Adrenal gland (tissue), 12 donors: ENCODE measurements around the gene MSMO1. TPM values are rescaled to one million over a fixed set of nuclear protein-coding genes. Genes with fewer than 3 reads are reported as not detected.

Source experiments
- DNase-seq, 7 donors: peaks; one replicate each; pipeline ENCODE4 v3.0.0-alpha.2; 2019 to 2020
- H3K27ac ChIP-seq, 5 donors: fragments of 200-600 bp; sonication (generic) in 4 of 5; 1 replicate in 3 of 5; 2 replicates in 2 of 5; pipeline versions ENCODE4 v1.5.1 to v1.8.0; 2016 to 2020; ENCODE audit warnings: mild to moderate bottlenecking in 1 of 5
- H3K27me3 ChIP-seq: fragments of 200-600 bp; 2 replicates; pipeline ENCODE4 v1.8.0; 2021
- H3K36me3 ChIP-seq, 2 donors: fragments of 200-600 bp; replicated peaks in 1 of 2; 1 replicate in 1 of 2; 2 replicates in 1 of 2; pipeline versions ENCODE4 v1.5.1 to v1.8.0; 2018 to 2022
- H3K4me1 ChIP-seq, 2 donors: fragments of 200-600 bp; replicated peaks in 1 of 2; 1 replicate in 1 of 2; 2 replicates in 1 of 2; pipeline versions ENCODE4 v1.5.1 to v1.8.0; 2018 to 2021
- H3K4me3 ChIP-seq, 4 donors: fragments of 200-600 bp; sonication (generic) in 3 of 4; one replicate each; pipeline ENCODE4 v1.5.1; 2016 to 2018
- H3K9me3 ChIP-seq, 3 donors: fragments of 200-600 bp; sonication (generic) in 1 of 3; replicated peaks in 1 of 3; 1 replicate in 2 of 3; 2 replicates in 1 of 3; pipeline versions ENCODE4 v1.5.1 to v1.8.0; 2016 to 2021
- CTCF ChIP-seq, 6 experiments: fragments of 450-650 bp in 4 of 6; fragments of 200-600 bp in 2 of 6; sonication (generic) in 1 of 6; IDR thresholded peaks; 1 replicate in 5 of 6; 2 replicates in 1 of 6; pipeline versions ENCODE4 v1.5.1 to v1.8.0; 2016 to 2021; ENCODE audit warnings: antibody characterized with exemption in 6 of 6, mild to moderate bottlenecking in 2 of 6, moderate library complexity in 1 of 6
- POLR2A ChIP-seq, 2 donors: fragments of 450-650 bp; IDR thresholded peaks; one replicate each; pipeline ENCODE4 v1.6.1; 2017; ENCODE audit warnings: antibody characterized with exemption in 2 of 2, mild to moderate bottlenecking in 2 of 2, moderate library complexity in 1 of 2
- WGBS, 4 donors: extraction: QIAGEN DNeasy Blood & Tissue Kit in 2 of 4; methylation state at CpG; one replicate each; pipeline versions ENCODE4 v1.1.5 to v1.1.7; 2013 to 2017; 5-methylcytosine and 5-hydroxymethylcytosine counted together
- intact Hi-C, 2 donors: fragments of 100-400 bp; cut with DNase I; formaldehyde crosslinking; loops; one replicate each; pipeline versions ENCODE4 v1.14.1 to v1.15.0; 2022 to 2023
- polyA plus RNA-seq, 3 donors: library from polyadenylated mRNA; stranded (reverse); fragments of 200-250 nt in 2 of 3; fragments of 350-450 nt in 1 of 3; fragmentation: Illumina TruSeq in 1 of 3; extraction: RNeasy Lipid Tissue Mini Kit (QIAGEN cat#74804) in 1 of 3; gene quantifications; one replicate each; pipeline ENCODE4 v1.2.3, GENCODE V29; 2013 to 2014
- total RNA-seq, 9 donors: library from RNA; depleted of rRNA in 4 of 9; stranded (reverse); fragments of >200 nt in 4 of 9; fragments of 120-200 nt in 1 of 9; fragmentation: NEBNext Ultra II Directional in 1 of 9; extraction: Animal tissue kit (Norgen Biotek cat#: 25700) in 1 of 9; gene quantifications; one replicate each; pipeline versions ENCODE4 v1.1.0 to v1.2.4, GENCODE V29; 2013 to 2023
- donor health status: healthy with polysubstance abuse.
- donor health status: Bipolar disorder and iron deficiency.
- donor health status: DM: yes; HTN: yes; CAD: no.
- donor health status: DM: no; HTN: no; CAD: no.
- donor health status: DM: no; HTN: no; CAD: no.
- donor health status: DM: yes; HTN: yes; CAD: no.

MSMO1 gene
- total and polyA plus RNA-seq, 12 donors, result 9.3 to 2,076 (median 56.6) TPM

DNA sequence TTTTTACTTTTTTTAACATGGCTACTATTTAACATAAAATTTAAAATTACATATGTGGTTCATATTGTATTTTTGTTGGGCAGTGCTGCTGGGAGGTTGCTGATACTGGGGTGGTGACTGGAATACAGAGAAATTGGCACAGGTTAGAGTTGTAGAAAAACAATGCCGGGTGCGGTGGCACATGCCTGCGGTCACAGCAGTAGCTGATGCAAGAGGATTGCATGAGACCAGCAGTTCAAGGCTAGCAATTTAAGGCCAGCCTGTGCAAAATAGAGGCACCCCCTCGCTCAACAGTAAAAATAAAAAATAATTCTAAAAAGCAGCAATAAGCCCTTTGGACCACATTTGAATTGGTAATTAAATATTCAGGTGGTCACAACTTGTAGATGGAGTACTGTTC, 39.6 kb downstream of the MSMO1 start:
- H3K4me1 ChIP-seq, result no peaks in the 10 kb centered on the region
- no peaks in the 10 kb centered on the region for H3K36me3 ChIP-seq
- peak in 4 of 7 donors; percentile 16 to 72 (median 58) for DNase-seq
- H3K9me3 ChIP-seq, result no peaks in the 10 kb centered on the region
- H3K27ac ChIP-seq, result no peak overlapping the region
- no peak for TF ChIP-seq CTCF (IDR thresholded peaks at IDR 0.05)
- TF ChIP-seq POLR2A (IDR thresholded peaks at IDR 0.05), result no peak
- intact Hi-C loops, result no loop called here
- H3K4me3 ChIP-seq, result no peak overlapping the region
- WGBS, 4 donors, result 55 to 64% (median 59%) methylated on average over 4 of the region's 4 CpGs
- no peaks in the 10 kb centered on the region for H3K27me3 ChIP-seq

- Histone ChIP-seq H3K36me3 (no peaks in the 10 kb centered on the region), H3K4me3 (no peak overlapping the region), H3K9me3 (no peaks in the 10 kb centered on the region), H3K27ac (no peak overlapping the region), H3K27me3 (no peaks in the 10 kb centered on the region), H3K4me1 (no peaks in the 10 kb centered on the region)
- no peak for DNase-seq
- intact Hi-C loops, result no loop called here
- WGBS, 4 donors, result 91 to 100% (median 94%) methylated on average over 1 of the region's 1 CpG
- TF ChIP-seq CTCF (IDR thresholded peaks at IDR 0.05) (no peak), POLR2A (IDR thresholded peaks at IDR 0.05) (no peak)
Measured at GRCh38 chr4:165368114-165368513, 40.6 kb downstream of the MSMO1 start.

DNA sequence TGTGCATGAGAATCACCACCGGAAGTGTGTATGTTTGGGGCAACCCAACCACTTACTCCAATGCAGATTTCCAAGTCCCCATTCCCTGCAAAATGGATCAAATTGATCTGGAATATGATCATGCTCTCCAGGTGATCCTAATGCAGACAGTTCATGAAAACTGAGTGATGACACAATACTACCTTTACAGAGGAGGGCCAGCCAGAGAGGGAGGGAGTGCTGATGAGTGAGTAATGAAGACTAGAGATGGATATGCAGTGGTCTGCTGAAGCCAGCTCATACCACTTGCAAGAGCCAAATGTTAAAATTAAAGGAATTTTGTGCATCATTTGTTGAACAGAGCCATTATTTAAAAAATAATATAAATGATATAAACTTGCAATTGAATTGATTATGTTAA, 41.1 kb downstream of the MSMO1 start:
- H3K4me3 ChIP-seq, result no peak overlapping the region
- DNase-seq, result no peak
- H3K27me3 ChIP-seq, result no peaks in the 10 kb centered on the region
- no peaks in the 10 kb centered on the region for H3K36me3 ChIP-seq
- TF ChIP-seq CTCF (IDR thresholded peaks at IDR 0.05), result no peak
- TF ChIP-seq POLR2A (IDR thresholded peaks at IDR 0.05), result no peak
- intact Hi-C loops, result no loop called here
- no peak overlapping the region for H3K27ac ChIP-seq
- WGBS, 4 donors, result 88 to 96% (median 91%) methylated on average over 1 of the region's 1 CpG
- H3K4me1 ChIP-seq, result no peaks in the 10 kb centered on the region
- no peaks in the 10 kb centered on the region for H3K9me3 ChIP-seq

GRCh38 chr4:165369522-165369921, 42.1 kb downstream of the MSMO1 start:
- TF ChIP-seq CTCF (IDR thresholded peaks at IDR 0.05) (no peak), POLR2A (IDR thresholded peaks at IDR 0.05) (no peak)
- no peak overlapping the region for H3K4me3 ChIP-seq
- H3K9me3 ChIP-seq, result no peaks in the 10 kb centered on the region
- no peak for DNase-seq
- H3K27me3 ChIP-seq, result no peaks in the 10 kb centered on the region
- no peaks in the 10 kb centered on the region for H3K4me1 ChIP-seq
- intact Hi-C loops, result no loop called here
- 53 to 85% (median 66%) methylated on average over 3 to 5 of the region's 5 CpGs for WGBS, 4 donors
- H3K27ac ChIP-seq, result no peak overlapping the region
- no peaks in the 10 kb centered on the region for H3K36me3 ChIP-seq
